Left colon (tissue), 2 donors: ENCODE results near the gene RAP2A. TPM values are rescaled to one million over a fixed set of nuclear protein-coding genes. Genes with fewer than 3 reads are reported as not detected.

ENCODE experiments used
- ATAC-seq: fragments of 200-7000 bp; cut with Tn5 transposase; one replicate; pipeline ENCODE4 v1.9.1; 2020; ENCODE audit warnings: mild to moderate bottlenecking, moderate library complexity
- DNase-seq, 2 donors: peaks; one replicate each; pipeline ENCODE4 v3.0.0-alpha.2; 2020
- intact Hi-C, 2 donors: fragments of 100-400 bp; cut with DNase I in 1 of 2; cut with micrococcal nuclease in 1 of 2; formaldehyde crosslinking; loops; one replicate each; pipeline versions ENCODE4 v1.11.2 to v1.14.0; 2022; cut with DNase I, micrococcal nuclease
- total RNA-seq, 2 donors: library from RNA; stranded (reverse); fragmentation: NEBNext Ultra II Directional; extraction: Animal tissue kit (Norgen Biotek cat#: 25700); gene quantifications; one replicate each; pipeline ENCODE4 v1.2.1, GENCODE V29; 2021
- donor health status: DM: no; HTN: no; CAD: no.
- donor health status: DM: yes; HTN: yes; CAD: no.

Gene RAP2A
- total RNA-seq, 2 donors from 2014 or later: 30.7 to 33.2 TPM

DNA sequence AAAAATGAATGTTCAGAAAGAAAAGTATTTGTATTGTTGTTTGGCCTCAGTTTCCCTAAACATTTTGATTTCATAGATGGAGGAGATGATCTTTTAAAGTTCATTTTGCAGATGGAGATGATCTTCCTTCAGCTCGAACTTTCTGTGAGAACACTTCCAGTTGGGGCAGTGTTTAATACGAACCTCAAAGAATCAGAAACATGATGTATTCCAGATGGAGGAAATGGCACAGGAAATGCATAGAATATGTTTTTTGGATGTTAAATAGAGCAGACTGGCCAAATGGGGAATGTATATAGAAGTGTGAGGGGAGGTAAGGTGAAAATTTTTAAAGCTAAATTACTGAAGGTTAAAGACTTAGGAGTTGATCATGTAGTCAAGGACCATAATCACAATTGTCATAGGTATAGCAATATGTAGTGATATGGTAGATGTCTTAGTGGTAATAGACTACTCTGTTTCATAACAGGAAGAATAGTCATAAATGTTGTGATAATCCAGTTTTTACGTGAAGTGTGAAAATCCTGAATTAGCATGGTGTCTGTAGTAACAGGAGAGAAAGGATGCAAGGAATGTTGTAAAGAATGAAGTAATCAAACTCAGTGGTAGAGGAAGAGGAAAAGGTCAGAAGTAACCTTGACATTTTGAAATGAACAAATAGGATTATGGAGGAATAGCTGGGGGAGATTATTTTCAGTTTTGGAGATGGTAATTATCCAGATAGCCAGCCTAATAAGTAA is 5.1 kb downstream of the RAP2A start:
- no peak for ATAC-seq

GRCh38 chr13:97440598-97441170 is 6.7 kb downstream of the RAP2A start:
- DNase-seq (no peak), ATAC-seq (no peak)
- intact Hi-C loops: no loop called here

More for the DNA sequence above, 5.1 kb downstream of the RAP2A start:
- intact Hi-C loops: loop anchor here in 1 of 2 donors (10.0 kb wide), 1 partner anchor 214 kb away; the partner anchor contains the start of gene MBNL2
- DNase-seq: no peak

GRCh38 chr13:97441368-97441767 is 7.4 kb downstream of the RAP2A start:
- DNase-seq (no peak), ATAC-seq (no peak)
- intact Hi-C loops: no loop called here

DNA sequence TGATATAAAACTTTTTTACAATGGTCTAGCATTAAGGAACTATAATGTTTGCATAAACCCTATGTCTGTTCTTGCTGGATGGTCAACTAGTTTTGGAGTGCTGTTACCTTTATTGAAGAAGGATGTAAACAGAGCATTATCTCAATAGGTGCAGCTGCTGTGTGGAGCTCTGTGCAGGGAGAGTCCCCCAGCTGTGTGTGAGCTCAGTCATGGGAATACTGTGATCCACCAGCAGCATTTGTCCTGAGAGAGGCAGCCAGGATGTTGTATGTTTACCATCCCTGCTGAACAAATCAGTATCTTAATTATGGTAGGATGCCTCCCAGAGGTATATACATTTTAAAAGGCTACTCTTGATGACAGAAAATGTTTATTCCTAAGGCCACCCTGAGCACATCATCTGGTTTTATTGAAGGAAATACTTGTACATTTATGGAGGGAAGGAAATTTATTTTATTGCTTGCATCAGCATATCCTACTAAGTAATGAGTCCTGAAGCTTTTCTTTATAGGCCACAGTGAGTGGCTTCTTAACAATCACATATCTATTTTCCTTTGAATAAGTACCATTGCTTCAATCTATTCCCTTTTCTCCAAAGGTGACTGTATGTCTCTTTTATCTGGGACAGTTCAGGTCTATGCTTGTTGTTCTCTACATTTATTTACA is 11.7 kb downstream of the RAP2A start:
- intact Hi-C loops: no loop called here
- ATAC-seq (peak; percentile 77), DNase-seq (no peak)

DNA sequence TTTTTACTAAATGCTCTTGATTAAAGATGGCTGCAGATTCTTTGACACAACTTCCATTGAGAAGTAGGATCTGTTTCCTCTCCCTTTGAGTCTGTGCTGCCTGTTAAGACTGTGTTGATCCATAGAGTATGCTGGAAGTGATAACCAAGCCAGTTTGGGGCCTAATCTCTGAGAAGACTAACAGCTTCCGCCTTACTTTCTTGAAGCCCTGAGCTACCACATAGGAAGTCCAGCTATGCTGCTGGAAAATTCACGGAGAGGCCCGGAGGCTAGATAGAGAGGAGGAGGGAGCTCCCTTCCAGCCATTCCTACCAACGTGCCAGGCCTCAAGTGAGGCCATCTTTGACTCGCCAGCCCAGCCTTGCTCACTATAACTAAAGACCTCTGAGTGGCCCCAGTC is 12.5 kb downstream of the RAP2A start:
- ATAC-seq (no peak), DNase-seq (no peak)
- intact Hi-C loops: no loop called here

- DNase-seq (no peak), ATAC-seq (no peak)
- intact Hi-C loops: no loop called here
Measured at GRCh38 chr13:97448503-97449251, 14.7 kb downstream of the RAP2A start.

GRCh38 chr13:97454699-97455098 is 20.7 kb downstream of the RAP2A start:
- DNase-seq: no peak
- no peak for ATAC-seq
- intact Hi-C loops: no loop called here

DNA sequence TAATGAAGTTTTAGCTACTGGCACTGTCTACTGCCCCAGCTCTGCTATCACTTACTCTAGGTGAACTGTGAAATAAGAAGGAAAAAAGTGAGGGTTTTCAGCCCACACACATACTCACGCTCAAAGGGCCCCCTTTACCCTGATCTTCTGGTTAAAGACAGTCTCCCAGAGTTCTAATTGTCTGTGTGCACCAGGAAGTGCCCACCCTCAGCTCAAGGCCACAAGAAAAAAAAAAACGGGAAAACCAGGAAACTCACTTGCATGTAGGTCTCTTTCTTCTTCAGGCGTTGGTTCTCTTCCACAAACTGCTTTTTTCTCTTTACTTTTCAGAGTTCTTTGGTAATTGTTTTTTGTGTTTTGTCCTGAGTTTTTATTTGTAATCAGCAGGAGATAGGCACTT is 22.1 kb downstream of the RAP2A start:
- DNase-seq (no peak), ATAC-seq (peak; percentile 52)
- intact Hi-C loops: no loop called here

- intact Hi-C loops: no loop called here
- DNase-seq (no peak), ATAC-seq (no peak)
Measured at GRCh38 chr13:97459215-97459777, 25.3 kb downstream of the RAP2A start.

- ATAC-seq (peak; percentile 17), DNase-seq (no peak)
- intact Hi-C loops: no loop called here
Measured at GRCh38 chr13:97460004-97460775, 26.2 kb downstream of the RAP2A start.

- DNase-seq (no peak), ATAC-seq (no peak)
- intact Hi-C loops: no loop called here
Measured at GRCh38 chr13:97460853-97461252, 26.9 kb downstream of the RAP2A start.

DNA sequence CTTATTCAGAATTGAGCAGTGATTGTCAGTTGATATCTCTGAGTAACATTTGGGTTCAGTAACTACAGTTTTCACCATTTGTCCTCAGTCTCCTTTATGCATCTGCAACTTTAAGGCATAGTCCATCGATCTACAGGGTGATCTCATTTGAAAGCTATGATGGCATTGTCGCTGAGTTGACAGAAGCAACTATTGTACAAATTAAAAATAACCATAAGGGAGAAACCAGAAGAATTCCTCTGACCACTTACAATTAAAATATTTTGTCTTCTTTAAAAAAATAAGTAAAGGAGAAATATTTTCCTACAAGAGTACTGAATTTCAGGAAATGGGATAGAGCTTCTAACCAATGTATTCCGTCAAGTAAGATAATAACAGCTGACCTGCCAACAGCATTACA is 30.6 kb downstream of the RAP2A start:
- DNase-seq: no peak
- ATAC-seq: no peak
- intact Hi-C loops: no loop called here

GRCh38 chr13:97466722-97467121 is 32.8 kb downstream of the RAP2A start:
- ATAC-seq (peak; percentile 85), DNase-seq (no peak)
- intact Hi-C loops: no loop called here

GRCh38 chr13:97468331-97468730 is 34.4 kb downstream of the RAP2A start:
- intact Hi-C loops: no loop called here
- no peak for ATAC-seq

DNA sequence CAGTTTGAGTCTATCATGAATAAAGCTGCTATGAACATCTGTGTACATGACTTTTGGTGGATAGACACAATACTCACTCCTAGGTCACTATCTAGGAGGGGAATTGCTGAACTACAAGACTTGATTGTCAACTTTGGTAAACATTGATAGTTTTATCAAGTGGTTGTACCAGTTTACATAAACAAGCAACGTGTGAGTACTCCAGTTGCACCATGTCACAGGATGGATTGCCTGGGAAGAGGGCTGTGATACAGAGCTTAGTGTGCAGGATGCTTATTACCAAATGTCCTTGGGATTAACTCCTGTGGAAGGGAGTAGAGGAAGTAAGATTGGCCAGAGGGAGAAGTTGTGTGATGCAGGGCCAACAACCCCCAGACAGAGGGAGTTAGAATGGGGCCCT is 37.7 kb downstream of the RAP2A start:
- intact Hi-C loops: no loop called here
- no peak for ATAC-seq

More at GRCh38 chr13:97468331-97468730, 34.4 kb downstream of the RAP2A start:
- DNase-seq: no peak

DNA sequence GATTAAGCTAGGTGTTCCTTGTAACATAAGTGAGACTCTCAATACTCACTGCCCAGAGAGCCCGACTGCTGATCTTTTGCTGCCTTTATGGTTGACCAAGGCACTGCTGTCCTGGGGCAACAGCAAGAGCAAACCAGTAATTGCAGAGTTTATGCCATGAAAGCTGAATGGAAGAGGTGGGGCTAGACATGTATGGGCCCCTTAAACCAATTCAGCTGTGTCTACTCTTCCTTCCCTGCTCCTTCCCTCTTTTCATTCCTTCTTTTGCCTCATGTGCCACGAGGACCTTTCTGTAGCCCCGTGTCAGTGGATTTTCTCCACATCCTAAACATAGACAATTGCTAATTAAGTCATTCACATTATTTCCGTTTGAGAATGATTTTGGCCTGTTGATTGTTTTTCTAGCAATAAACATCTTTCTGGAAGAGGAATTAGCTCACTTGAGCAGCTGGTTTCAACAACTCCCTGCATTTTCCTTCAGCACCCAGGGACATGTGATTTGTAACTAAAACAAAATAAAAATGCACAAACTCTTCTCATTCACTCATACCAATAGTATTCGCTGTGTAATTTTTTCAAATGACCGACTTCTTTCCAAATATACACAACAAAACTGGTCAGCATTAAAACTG is 40.5 kb downstream of the RAP2A start:
- no peak for ATAC-seq
- no peak for DNase-seq
- intact Hi-C loops: no loop called here

More for the DNA sequence above, 37.7 kb downstream of the RAP2A start:
- no peak for DNase-seq

DNA sequence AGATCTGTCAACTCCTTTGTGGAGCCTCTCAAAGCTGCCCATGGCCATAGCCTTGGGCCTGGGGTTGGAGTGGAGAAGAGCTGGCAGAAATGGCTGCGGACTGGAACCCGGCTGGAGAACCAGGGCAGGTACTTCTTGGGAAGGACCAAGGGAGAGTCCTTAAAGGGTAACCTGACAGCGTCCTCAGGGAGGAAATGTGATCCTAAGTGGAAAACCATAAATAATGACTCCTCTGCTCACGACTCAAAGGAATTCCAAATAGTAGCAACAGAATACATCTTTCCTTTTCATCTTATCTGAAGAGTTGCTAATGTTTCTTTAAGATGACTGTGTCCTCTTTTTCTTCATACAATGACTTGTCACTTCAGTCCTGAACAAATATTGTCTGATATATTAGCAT is 41.0 kb downstream of the RAP2A start:
- intact Hi-C loops: no loop called here
- no peak for ATAC-seq
- DNase-seq: no peak

DNA sequence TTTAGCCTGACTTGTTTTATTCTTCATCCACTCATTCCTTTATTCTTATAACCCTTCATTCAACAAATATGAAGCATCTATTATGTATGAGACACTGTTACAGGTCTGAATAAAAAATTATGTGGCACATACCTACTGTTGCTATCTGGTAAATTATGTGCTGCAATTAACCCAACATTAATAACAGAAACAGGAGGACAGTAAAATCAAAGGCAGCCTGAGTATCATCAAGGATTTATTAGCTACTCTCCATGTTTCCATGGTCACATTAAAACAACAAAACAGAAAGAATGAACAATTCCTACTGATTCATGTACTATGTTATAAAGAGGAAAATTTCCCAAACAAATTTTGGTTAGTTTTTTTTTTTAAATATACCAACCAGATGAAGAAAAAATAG is 43.9 kb downstream of the RAP2A start:
- ATAC-seq (no peak), DNase-seq (no peak)
- intact Hi-C loops: no loop called here
